Ishikawa (cell line): Measurements from ENCODE around the gene ORM2.

ENCODE experiments used
- CEBPB ChIP-seq: IDR thresholded peaks from 2 replicates; pipeline ENCODE4 v1.6.1; 2012
- CREB1 ChIP-seq: IDR thresholded peaks from 2 replicates; pipeline ENCODE4 v1.6.1; 2012; ENCODE audit warnings: low read depth
- EGR1 ChIP-seq: IDR thresholded peaks from 2 replicates; pipeline ENCODE4 v1.6.1; 2012
- EP300 ChIP-seq: IDR thresholded peaks from 2 replicates; pipeline ENCODE4 v1.6.1; 2012; ENCODE audit warnings: borderline replicate concordance
- FOXM1 ChIP-seq: IDR thresholded peaks from 2 replicates; pipeline ENCODE4 v1.6.1; 2012; ENCODE audit warnings: low read depth, borderline replicate concordance
- NFIC ChIP-seq: IDR thresholded peaks from 2 replicates; pipeline ENCODE4 v1.6.1; 2012
- RAD21 ChIP-seq: IDR thresholded peaks from 2 replicates; pipeline ENCODE4 v1.6.1; 2012; ENCODE audit warnings: low read depth
- REST ChIP-seq: IDR thresholded peaks from 2 replicates; pipeline ENCODE4 v1.6.1; 2012; ENCODE audit warnings: low read depth, mild to moderate bottlenecking
- TAF1 ChIP-seq: IDR thresholded peaks from 2 replicates; pipeline ENCODE4 v1.6.1; 2012; ENCODE audit warnings: low read depth, mild to moderate bottlenecking
- TCF12 ChIP-seq: IDR thresholded peaks from 2 replicates; pipeline ENCODE4 v1.6.1; 2012; ENCODE audit warnings: low read depth
- TEAD4 ChIP-seq: IDR thresholded peaks from 2 replicates; pipeline ENCODE4 v1.6.1; 2012
- YY1 ChIP-seq: IDR thresholded peaks from 2 replicates; pipeline ENCODE4 v1.6.1; 2012; ENCODE audit warnings: low read depth
- ZBTB7A ChIP-seq: IDR thresholded peaks from 2 replicates; pipeline ENCODE4 v1.6.1; 2012; ENCODE audit warnings: low read depth
- TF ChIP-seq, protein P1 (sequence below): IDR thresholded peaks from 2 replicates; pipeline ENCODE4 v1.6.1; 2012
- TF ChIP-seq, protein P2 (sequence below): IDR thresholded peaks from 2 replicates; pipeline ENCODE4 v1.6.1; 2012

Gene ORM2

GRCh38 chr9:114288193-114289091 is 41.2 kb upstream of the ORM2 start:
- TF ChIP-seq EP300 (no peak), TEAD4 (no peak), EGR1 (no peak), CEBPB (no peak), NFIC (no peak), REST (no peak), YY1 (no peak), TAF1 (no peak), ZBTB7A (no peak), CREB1 (no peak), RAD21 (no peak)
- TF ChIP-seq, protein P1, sequence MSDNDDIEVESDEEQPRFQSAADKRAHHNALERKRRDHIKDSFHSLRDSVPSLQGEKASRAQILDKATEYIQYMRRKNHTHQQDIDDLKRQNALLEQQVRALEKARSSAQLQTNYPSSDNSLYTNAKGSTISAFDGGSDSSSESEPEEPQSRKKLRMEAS: no peak
- TF ChIP-seq, protein P2, sequence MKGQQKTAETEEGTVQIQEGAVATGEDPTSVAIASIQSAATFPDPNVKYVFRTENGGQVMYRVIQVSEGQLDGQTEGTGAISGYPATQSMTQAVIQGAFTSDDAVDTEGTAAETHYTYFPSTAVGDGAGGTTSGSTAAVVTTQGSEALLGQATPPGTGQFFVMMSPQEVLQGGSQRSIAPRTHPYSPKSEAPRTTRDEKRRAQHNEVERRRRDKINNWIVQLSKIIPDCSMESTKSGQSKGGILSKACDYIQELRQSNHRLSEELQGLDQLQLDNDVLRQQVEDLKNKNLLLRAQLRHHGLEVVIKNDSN: no peak

DNA sequence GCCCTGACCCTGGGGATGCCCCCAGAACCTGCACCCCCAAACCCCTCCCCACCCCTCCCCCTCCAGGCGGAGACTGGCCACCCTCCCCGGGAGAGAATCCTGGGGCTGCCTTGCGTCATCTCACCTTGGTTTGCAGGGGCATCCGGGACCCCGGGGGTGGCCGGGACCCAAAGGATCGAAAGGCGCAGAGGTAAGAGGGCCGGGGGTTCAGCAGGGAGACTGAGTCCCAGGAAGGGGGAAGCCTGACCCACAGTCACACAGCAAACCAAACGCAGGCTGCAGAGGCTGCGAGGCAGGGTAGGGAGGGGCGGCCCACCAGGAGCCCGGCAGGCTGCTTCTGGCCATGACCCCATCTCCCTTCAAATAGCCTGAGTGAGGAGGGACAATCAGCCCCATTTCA is 40.6 kb upstream of the ORM2 start:
- TF ChIP-seq YY1 (no peak), EP300 (no peak), RAD21 (no peak), ZBTB7A (no peak), TCF12 (no peak), CEBPB (no peak), REST (no peak), FOXM1 (no peak), EGR1 (no peak), CREB1 (no peak), NFIC (no peak), TAF1 (no peak), TEAD4 (no peak)
- TF ChIP-seq, protein P2: no peak

GRCh38 chr9:114289571-114290481 is 39.8 kb upstream of the ORM2 start:
- TF ChIP-seq CEBPB (no peak), TCF12 (no peak), RAD21 (no peak), TAF1 (no peak), TEAD4 (no peak), ZBTB7A (no peak), EGR1 (no peak), CREB1 (no peak), REST (no peak), YY1 (no peak), EP300 (no peak)
- TF ChIP-seq, protein P2: no peak
- TF ChIP-seq, protein P1: no peak
